Activated T-cell treated with anti-CD3 and anti-CD28 coated beads, Interleukin-2, amount 50 U/mL, for 72 hours (primary cell): ENCODE data around the gene TH. TPM values are rescaled to one million over a fixed set of nuclear protein-coding genes. Genes with fewer than 3 reads are reported as not detected.

ENCODE experiments used
- ATAC-seq, 2 donors: fragments of 150-1000 bp; cut with Tn5 transposase; replicated peaks in 1 of 2; 2 replicates each; pipeline ENCODE4 v1.10.0; 2021; ENCODE audit warnings: moderate library complexity in 2 of 2, mild to moderate bottlenecking in 1 of 2
- DNase-seq, 2 donors: peaks; one replicate each; pipeline ENCODE4 v3.0.0; 2021 to 2022; ENCODE audit warnings: mixed read lengths in 1 of 2
- H3K27ac Mint-ChIP-seq: one replicate; pipeline ENCODE4 v1.8.0; 2022; ENCODE audit warnings: mild to moderate bottlenecking, moderate library complexity, mixed read lengths
- H3K27me3 Mint-ChIP-seq: one replicate; pipeline ENCODE4 v1.8.0; 2022; ENCODE audit warnings: low read depth, mixed read lengths
- H3K36me3 Mint-ChIP-seq, 2 donors: one replicate each; pipeline ENCODE4 v1.8.0; 2022; ENCODE audit warnings: mixed read lengths in 2 of 2, mild to moderate bottlenecking in 1 of 2; ENCODE audit not compliant: insufficient read depth in 2 of 2
- H3K4me1 Mint-ChIP-seq: one replicate; pipeline ENCODE4 v1.8.0; 2022; ENCODE audit warnings: low read depth, mixed read lengths
- H3K4me3 Mint-ChIP-seq, 2 donors: one replicate each; pipeline ENCODE4 v1.8.0; 2022; ENCODE audit warnings: mild to moderate bottlenecking in 2 of 2, mixed read lengths in 2 of 2, moderate library complexity in 2 of 2
- H3K9me3 Mint-ChIP-seq, 2 donors: one replicate each; pipeline ENCODE4 v1.8.0; 2022; ENCODE audit warnings: mixed read lengths in 2 of 2
- total RNA-seq, 2 donors: library from RNA; stranded (reverse); gene quantifications; one replicate each; pipeline ENCODE4 v1.2.3, GENCODE V29; 2022

TH gene
- total RNA-seq, 2 donors from 2014 or later, result not detected

DNA sequence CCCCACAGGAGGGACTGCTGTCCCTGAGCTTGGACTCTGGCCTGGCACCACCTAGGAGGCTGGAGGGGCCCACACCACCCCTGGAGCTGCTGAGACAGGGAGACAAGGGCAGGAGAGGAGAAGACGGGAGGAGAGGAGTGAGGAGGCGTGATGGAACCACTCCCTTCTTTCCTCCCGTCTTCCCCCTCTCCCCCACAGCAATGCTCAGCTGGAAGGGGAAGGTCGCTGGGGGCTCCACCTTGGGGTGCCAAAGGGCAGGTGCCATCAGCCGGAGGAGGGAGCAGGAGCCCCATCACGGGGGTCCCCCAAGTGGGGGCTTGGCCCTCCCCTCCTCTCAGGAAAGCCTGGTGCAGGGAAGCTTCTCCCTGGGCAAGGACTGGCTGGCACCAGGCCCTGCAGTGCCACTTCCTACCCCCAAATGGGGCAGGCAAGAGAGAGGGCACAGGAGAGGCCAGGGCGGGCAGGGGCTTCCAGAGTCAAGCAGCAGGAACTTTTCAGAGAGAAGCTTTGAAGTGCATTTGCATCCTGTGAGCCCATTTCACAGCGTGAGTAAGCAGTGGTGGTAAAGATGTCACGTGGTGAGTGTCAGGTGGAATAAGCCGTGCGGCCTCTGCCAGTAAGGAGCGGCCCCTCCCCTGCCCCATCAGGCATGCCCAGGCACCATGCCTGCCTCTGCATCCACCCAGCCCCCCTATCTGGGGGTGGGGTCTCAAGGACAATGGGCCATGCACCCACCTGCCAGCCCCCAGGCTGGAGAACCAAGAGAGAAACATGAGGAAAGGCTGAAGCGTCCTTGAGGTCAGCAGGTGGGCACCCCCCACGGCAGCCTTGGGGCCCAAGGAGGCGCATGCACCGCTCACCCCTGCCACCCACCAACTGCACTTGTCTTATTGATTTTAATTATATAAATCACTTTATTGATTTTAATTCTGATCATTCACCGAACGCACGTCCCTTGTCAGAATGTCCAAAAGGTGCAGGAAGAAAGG is 37.3 kb downstream of the TH start:
- H3K36me3 Mint-ChIP-seq, result peaks cover 0 to 8% of the 10 kb centered on the region in 2 donors
- no peaks in the 10 kb centered on the region for H3K4me1 Mint-ChIP-seq
- peaks cover 4 to 8% of the 10 kb centered on the region in 2 donors for H3K9me3 Mint-ChIP-seq
- no peak overlapping the region for H3K27ac Mint-ChIP-seq
- peaks cover 74% of the 10 kb centered on the region for H3K27me3 Mint-ChIP-seq
- DNase-seq (no peak), ATAC-seq (no peak)
- H3K4me3 Mint-ChIP-seq, result no peak overlapping the region

DNA sequence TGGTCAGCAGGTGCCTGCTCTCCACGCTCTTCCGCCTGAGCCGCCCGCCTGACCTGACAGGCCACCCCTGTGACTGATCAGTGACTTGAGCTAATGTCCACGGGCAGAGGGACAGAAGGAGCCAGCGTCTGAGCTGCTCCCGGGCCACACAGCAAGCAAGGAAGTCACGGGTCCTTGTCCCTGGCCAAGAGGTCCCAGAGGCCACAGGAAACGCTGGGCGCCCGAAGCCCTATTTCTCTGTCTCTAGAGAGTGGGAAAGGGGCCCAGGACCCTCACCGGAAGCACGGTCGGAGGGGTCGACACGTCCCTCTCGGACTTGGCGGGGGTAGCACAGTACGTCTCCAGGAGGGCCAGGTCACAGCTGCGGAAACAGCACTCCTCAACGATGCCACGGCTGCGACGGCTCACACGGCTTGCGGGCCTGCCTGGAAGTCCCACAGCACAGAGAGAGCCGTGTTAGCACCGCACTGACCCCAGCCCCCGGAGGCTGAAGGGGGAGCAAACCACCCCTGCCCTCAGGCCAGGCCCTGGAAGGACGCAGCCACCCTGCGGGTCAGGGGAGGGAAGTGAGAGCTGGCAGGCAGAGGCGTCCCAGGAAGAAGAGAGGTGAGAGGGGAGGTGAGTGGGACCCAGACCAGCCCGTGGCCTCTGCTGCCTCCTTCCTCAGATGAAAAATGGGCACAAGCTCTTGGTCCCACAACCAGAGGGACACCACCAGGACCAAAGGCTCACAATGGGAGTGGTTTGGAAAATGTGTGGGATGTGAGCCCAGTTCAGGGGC is 38.2 kb downstream of the TH start:
- no peak overlapping the region for H3K27ac Mint-ChIP-seq
- H3K9me3 Mint-ChIP-seq, result peaks cover 4 to 8% of the 10 kb centered on the region in 2 donors
- no peaks in the 10 kb centered on the region for H3K4me1 Mint-ChIP-seq
- H3K36me3 Mint-ChIP-seq, result peaks cover 0 to 8% of the 10 kb centered on the region in 2 donors
- no peak for ATAC-seq
- no peak for DNase-seq
- H3K4me3 Mint-ChIP-seq, result no peak overlapping the region
- H3K27me3 Mint-ChIP-seq, result peaks cover 78% of the 10 kb centered on the region

DNA sequence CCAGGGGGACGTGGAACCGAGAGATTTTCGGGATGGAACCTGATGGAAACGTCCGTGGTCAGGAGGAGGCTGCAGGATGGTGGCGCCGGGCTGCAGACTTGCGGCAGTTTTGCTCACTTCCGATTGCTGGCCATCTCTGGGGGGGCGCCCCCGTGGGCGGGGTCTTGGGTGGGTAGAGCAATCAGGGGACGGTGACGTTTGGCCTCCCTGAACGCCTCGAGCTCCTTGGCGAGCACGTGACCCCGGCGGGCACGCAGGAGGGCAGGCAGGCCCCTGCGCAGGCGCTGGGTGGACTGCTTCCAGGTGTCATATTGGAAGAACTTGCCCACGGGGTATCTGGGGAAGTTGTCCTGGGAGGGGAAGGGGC is 38.8 kb downstream of the TH start:
- no peak for ATAC-seq
- Mint-ChIP-seq H3K36me3 (peaks cover 0 to 8% of the 10 kb centered on the region in 2 donors), H3K4me1 (no peaks in the 10 kb centered on the region), H3K4me3 (no peak overlapping the region), H3K27ac (no peak overlapping the region), H3K27me3 (peaks cover 75% of the 10 kb centered on the region), H3K9me3 (peaks cover 4 to 8% of the 10 kb centered on the region in 2 donors)
- DNase-seq, result no peak

DNA sequence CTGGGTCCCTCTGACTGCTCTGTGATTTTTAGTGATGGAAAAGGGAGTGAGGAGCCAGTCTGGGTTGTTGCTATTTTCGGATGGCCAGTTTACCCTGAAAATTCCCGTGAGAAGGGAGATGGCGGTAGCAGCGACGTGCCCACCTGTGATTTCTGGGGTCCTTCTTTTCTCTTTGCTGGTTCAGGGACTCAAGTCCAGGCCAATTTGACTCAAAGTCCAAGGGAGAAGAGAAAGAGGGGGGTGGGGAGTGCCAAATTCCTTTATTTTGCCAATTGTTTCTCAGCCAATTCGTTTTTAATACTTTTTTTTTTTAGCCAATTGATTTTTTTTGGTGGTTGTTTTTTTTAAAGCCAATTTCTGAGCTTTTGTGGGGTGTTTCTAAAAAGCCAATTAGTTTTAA is 39.4 kb downstream of the TH start:
- Mint-ChIP-seq H3K4me1 (no peaks in the 10 kb centered on the region), H3K27me3 (peaks cover 70% of the 10 kb centered on the region), H3K9me3 (peaks cover 4 to 8% of the 10 kb centered on the region in 2 donors), H3K27ac (no peak overlapping the region), H3K36me3 (peaks cover 0 to 8% of the 10 kb centered on the region in 2 donors), H3K4me3 (no peak overlapping the region)
- DNase-seq (no peak), ATAC-seq (no peak)

DNA sequence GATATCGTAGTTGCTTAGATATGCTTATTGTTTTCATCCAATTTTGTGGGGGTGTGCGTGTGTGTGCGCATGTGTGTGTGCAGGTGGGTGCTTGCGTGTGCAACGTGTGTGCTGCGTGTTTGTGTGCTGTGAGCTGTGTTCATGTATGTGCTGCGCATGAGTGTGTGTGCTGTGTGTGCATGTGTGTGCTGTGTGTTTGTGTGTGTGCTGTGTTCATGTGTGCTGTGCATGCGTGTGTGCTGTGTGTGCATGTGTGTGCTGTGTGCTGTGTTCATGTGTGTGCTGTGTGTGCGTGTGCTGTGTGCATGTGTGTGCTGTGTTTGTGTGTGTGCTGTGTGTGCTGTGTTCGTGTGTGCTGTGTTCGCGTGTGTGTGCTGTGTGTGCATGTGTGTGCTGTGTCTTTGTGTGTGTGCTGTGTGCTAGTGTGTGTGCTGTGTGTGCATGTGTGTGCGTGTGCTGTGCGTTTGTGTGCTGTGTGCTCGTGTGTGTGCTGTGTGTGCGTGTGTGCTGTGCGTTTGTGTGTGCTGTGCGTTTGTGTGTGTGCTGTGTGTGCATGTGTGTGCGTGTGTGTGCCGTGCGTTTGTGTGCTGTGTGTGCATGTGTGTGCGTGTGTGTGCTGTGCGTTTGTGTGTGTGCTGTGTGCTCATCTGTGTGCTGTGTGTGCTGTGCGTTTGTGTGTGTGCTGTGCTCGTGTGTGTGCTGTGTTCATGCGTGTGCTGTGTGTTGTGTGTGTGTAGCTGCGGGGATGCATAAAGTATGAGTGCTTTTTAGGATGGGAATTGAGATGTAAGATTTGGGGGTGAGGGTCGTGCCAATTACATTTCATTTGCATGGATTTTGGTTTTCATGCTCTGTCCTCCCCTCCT is 40.0 kb downstream of the TH start:
- ATAC-seq (no peak), DNase-seq (no peak)
- H3K4me3 Mint-ChIP-seq, result no peak overlapping the region
- peaks cover 64% of the 10 kb centered on the region for H3K27me3 Mint-ChIP-seq
- H3K9me3 Mint-ChIP-seq, result peaks cover 4 to 8% of the 10 kb centered on the region in 2 donors
- H3K36me3 Mint-ChIP-seq, result peaks cover 0 to 8% of the 10 kb centered on the region in 2 donors
- H3K27ac Mint-ChIP-seq, result no peak overlapping the region
- H3K4me1 Mint-ChIP-seq, result no peaks in the 10 kb centered on the region

DNA sequence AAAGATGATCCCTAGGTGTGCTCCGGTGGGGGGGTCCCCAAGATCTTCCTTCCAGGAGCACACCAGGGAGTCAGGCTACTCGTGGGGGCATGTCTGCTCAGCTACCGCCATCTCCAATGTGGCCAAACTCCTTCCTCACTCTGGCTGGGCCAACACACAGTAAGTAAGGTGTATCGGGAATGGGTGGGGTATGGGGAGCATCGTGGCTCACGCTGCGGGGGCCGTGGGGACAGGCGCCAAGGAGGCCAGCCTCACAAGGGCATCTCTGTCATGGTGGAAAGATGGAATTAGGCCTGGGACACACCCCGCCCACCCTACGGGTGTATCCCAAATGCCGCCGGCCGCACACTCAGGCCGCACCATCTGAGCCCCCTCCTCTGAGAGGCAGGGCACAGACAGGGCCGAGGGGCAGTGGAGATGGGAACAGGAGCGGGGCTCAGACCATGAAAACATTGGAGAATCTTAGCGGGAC is 40.7 kb downstream of the TH start:
- H3K4me1 Mint-ChIP-seq, result no peaks in the 10 kb centered on the region
- no peak overlapping the region for H3K27ac Mint-ChIP-seq
- peaks cover 57% of the 10 kb centered on the region for H3K27me3 Mint-ChIP-seq
- H3K36me3 Mint-ChIP-seq, result peaks cover 0 to 8% of the 10 kb centered on the region in 2 donors
- peaks cover 5 to 14% of the 10 kb centered on the region in 2 donors for H3K9me3 Mint-ChIP-seq
- no peak overlapping the region for H3K4me3 Mint-ChIP-seq
- DNase-seq (no peak), ATAC-seq (no peak)

DNA sequence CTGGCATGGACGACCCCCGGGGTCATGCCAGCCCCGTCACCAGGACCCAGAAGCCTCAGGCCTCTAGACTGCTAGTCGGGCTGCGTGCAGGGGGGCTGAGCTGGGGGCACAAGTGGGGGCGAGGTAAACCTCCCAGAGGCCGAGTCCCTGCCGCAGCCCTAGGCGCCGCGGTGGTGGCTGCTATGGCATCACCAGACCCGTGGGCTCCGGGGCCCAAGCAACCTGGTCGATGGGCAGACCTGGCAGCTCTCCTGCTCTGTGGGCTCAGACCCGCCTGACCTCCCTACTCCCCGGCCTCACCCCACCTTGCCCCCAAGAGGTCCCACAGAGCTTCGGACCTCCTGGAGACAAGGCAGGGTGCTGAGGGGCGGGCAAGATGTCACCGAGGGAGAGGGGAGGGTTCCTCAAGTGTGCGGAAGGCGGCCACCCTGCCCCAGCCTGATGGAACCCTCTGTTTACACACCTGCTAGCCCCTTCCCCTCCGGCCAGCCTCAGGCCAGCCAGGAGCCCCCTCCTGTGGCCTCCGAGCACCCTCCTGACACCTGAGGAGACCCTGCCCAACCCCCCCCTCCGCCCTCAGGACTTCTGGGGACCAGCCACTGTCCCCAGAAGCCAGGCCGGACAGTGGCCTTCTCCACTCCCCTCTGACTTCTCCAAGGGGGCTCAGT is 41.8 kb downstream of the TH start:
- DNase-seq (no peak), ATAC-seq (no peak)
- H3K36me3 Mint-ChIP-seq, result peaks cover 0 to 8% of the 10 kb centered on the region in 2 donors
- H3K9me3 Mint-ChIP-seq, result peaks cover 8 to 14% of the 10 kb centered on the region in 2 donors
- no peak overlapping the region for H3K27ac Mint-ChIP-seq
- H3K4me3 Mint-ChIP-seq, result no peak overlapping the region
- no peaks in the 10 kb centered on the region for H3K4me1 Mint-ChIP-seq
- H3K27me3 Mint-ChIP-seq, result peaks cover 49% of the 10 kb centered on the region

DNA sequence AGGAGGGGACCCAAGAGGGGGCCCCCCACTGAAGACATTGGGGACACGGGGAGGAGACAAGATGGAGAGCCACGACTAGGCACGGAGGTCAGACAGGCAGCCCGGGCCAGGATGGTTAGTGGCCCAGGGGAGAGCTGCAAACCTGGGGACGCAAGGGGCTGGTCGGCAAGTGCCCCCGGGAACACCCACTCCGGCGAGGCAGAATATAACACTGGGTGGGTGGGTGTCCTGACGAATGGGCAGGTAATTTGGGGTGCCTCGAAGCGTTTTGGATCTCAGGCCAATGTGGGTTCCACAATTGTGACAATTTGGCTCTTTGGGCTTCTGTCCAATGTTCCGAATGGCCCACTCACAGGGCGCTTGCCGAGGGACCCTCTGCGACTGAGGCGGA is 42.3 kb downstream of the TH start:
- Mint-ChIP-seq H3K27ac (no peak overlapping the region), H3K9me3 (peaks cover 10 to 17% of the 10 kb centered on the region in 2 donors), H3K4me1 (no peaks in the 10 kb centered on the region), H3K4me3 (no peak overlapping the region), H3K27me3 (peaks cover 49% of the 10 kb centered on the region), H3K36me3 (peaks cover 0 to 8% of the 10 kb centered on the region in 2 donors)
- DNase-seq (no peak), ATAC-seq (no peak)

DNA sequence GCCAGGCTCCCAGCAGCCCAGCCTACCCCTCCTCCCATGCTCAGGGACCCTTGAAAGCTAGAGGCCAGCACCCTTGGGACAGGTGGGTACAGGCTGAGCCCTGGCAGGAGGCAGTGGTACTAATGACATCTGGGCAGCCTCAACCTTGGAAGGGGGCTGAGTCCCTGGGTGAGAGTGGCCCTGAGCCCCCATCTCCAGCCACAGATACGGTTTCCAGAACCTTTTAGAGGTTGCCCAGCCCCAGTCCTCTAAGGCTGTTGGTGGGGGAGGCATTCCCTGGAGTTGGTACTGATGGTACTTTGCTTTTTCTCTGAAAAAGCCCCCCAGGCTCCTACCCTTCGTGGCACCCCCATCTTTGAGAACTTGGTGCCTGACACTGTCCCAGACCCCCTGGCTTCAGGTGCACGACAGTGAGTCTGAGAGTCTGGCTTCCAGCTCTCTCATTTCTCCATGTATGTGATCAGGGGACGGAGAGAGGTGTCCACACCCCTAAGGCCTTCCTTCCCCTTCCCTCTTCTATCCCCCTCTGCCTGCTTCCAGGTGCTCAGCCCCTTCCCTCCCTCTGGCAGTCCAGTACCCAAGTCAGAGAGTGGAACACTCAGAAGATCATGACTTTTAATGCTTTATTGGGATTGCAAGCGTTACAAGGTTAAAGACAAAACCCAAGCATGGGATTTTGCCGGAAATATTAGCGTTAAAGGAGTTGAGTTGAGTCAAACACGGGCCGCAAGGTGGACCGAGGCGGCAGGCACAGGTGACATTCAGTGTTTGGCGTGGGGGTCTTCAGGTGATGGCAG is 42.9 kb downstream of the TH start:
- DNase-seq (no peak), ATAC-seq (no peak)
- Mint-ChIP-seq H3K27me3 (peaks cover 48% of the 10 kb centered on the region), H3K9me3 (peaks cover 10 to 17% of the 10 kb centered on the region in 2 donors), H3K36me3 (peaks cover 0 to 8% of the 10 kb centered on the region in 2 donors), H3K4me3 (no peak overlapping the region), H3K27ac (no peak overlapping the region), H3K4me1 (no peaks in the 10 kb centered on the region)

DNA sequence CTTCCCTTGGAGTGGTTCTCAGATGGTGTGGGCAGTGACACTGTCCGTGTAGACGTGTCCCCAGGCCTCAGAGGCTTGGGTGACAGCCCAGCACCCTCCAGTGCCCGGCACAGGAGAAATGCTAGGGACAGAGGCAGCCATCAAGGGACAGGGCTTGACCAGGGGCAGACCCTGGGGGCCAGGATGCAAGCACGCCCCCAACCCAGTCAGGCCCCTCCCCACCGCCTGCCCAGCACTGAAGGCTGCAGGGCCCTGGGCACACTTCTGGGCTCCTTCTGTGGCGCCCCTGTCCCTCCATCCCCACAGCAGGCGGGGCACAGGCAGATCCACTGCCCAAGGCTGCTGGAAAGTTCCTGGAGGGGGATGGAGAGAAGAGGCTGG is 43.5 kb downstream of the TH start:
- Mint-ChIP-seq H3K9me3 (peaks cover 10 to 17% of the 10 kb centered on the region in 2 donors), H3K27ac (no peak overlapping the region), H3K4me3 (no peak overlapping the region), H3K36me3 (peaks cover 0 to 8% of the 10 kb centered on the region in 2 donors), H3K4me1 (no peaks in the 10 kb centered on the region), H3K27me3 (peaks cover 45% of the 10 kb centered on the region)
- ATAC-seq (no peak), DNase-seq (no peak)

DNA sequence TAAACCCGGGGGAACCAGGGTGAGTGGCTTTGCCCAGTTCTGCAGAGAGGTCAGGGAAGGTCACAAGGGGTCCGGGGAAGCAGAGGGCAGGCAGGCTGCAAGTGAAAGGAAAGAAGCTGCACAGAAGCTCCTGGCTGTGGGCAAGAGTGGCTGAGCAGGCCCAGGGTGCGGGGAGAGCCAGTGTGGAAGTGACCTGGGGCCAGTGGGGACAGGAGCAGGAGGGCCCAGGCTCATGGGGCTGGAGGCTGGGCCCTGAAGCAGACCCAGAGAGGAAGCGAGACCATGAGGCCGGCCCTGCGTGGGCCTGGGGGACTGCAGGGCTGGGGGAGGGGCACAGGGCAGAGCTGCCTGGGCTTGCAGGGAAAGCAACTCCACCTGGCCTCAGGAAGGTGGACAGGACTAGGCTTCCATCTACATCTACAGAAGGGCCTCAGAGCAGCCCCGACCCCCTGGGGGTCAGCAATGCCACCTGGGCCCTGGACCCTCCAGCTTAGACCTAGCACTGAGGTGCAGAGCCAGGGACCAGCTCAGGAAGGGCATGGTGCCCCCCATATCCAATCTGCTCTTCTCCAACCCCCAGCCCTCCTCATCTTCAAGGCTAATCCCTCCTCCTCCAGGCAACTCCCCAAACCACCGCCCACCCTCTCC is 44.0 kb downstream of the TH start:
- ATAC-seq (no peak), DNase-seq (no peak)
- Mint-ChIP-seq H3K27ac (no peak overlapping the region), H3K36me3 (peaks cover 0 to 8% of the 10 kb centered on the region in 2 donors), H3K9me3 (peaks cover 10 to 17% of the 10 kb centered on the region in 2 donors), H3K4me3 (no peak overlapping the region), H3K4me1 (no peaks in the 10 kb centered on the region), H3K27me3 (peaks cover 39% of the 10 kb centered on the region)
